Left kidney (tissue), 2 donors: ENCODE data around the gene RNF207. TPM values are rescaled to one million over a fixed set of nuclear protein-coding genes. Genes with fewer than 3 reads are reported as not detected.

ENCODE experiments used
- DNase-seq: peaks from one replicate; pipeline ENCODE4 v3.0.0-alpha.2; 2013
- polyA plus RNA-seq: library from polyadenylated mRNA; unstranded; fragments of 120-200 nt; gene quantifications from one replicate; pipeline ENCODE4 v1.2.1, GENCODE V29; 2013; ENCODE audit not compliant: insufficient read length

Gene RNF207
- polyA plus RNA-seq, 1 donor: 40.6 TPM

GRCh38 chr1:6248932-6249738 lies 43.2 kb downstream of the RNF207 start:
- no peak for DNase-seq

- no peak for DNase-seq
Measured at GRCh38 chr1:6249739-6250689, 44.1 kb downstream of the RNF207 start.

GRCh38 chr1:6251233-6251632 lies 45.3 kb downstream of the RNF207 start:
- DNase-seq: no peak

GRCh38 chr1:6251681-6252373 lies 45.9 kb downstream of the RNF207 start:
- no peak for DNase-seq

- no peak for DNase-seq
Measured at GRCh38 chr1:6252374-6252710, 46.4 kb downstream of the RNF207 start.

GRCh38 chr1:6253380-6253779 lies 47.5 kb downstream of the RNF207 start:
- no peak for DNase-seq

GRCh38 chr1:6254691-6255090 lies 48.8 kb downstream of the RNF207 start:
- no peak for DNase-seq

- DNase-seq: no peak
Measured at GRCh38 chr1:6256645-6257044, 50.7 kb downstream of the RNF207 start.

- no peak for DNase-seq
Measured at GRCh38 chr1:6257541-6258069, 51.7 kb downstream of the RNF207 start.

GRCh38 chr1:6258675-6259074 lies 52.8 kb downstream of the RNF207 start:
- no peak for DNase-seq

- no peak for DNase-seq
Measured at GRCh38 chr1:6259491-6260362, 53.8 kb downstream of the RNF207 start.

GRCh38 chr1:6260433-6260934 lies 54.6 kb downstream of the RNF207 start:
- no peak for DNase-seq

GRCh38 chr1:6260961-6261614 lies 55.2 kb downstream of the RNF207 start, which contains the start of gene GPR153:
TSS of gene GPR153 (minus strand) at chr1:6261098. CDS start at chr1:6254905, 6,193 bp downstream.
- no peak for DNase-seq

GRCh38 chr1:6261615-6261995 lies 55.7 kb downstream of the RNF207 start:
- DNase-seq: no peak

GRCh38 chr1:6262555-6263420 lies 56.9 kb downstream of the RNF207 start:
- DNase-seq: no peak

- DNase-seq: no peak
Measured at GRCh38 chr1:6263716-6264115, 57.8 kb downstream of the RNF207 start.

- DNase-seq: no peak
Measured at GRCh38 chr1:6265151-6265550, 59.2 kb downstream of the RNF207 start.

- no peak for DNase-seq
Measured at GRCh38 chr1:6266641-6267040, 60.7 kb downstream of the RNF207 start.

GRCh38 chr1:6267686-6268322 lies 61.9 kb downstream of the RNF207 start:
- DNase-seq: no peak
